Large intestine (tissue), 3 donors: ENCODE measurements around the gene ADGRF5. TPM values are rescaled to one million over a fixed set of nuclear protein-coding genes. Genes with fewer than 3 reads are reported as not detected.
A peak's percentile ranks its signal among the peaks of the same experiment; 100 is the strongest.

Source experiments
- DNase-seq, 2 donors: peaks; one replicate each; pipeline versions ENCODE4 v3.0.0 to v3.0.0-alpha.2; 2013
- H3K27ac ChIP-seq: one replicate; pipeline ENCODE4 v1.5.1; 2013; ENCODE audit warnings: low read length
- H3K27me3 ChIP-seq: 2 replicates; pipeline ENCODE4 v1.6.1; 2013; ENCODE audit warnings: low read length; ENCODE audit not compliant: control insufficient read depth, insufficient read depth
- H3K36me3 ChIP-seq: 2 replicates; pipeline ENCODE4 v1.6.1; 2013; ENCODE audit warnings: low read length; ENCODE audit not compliant: control insufficient read depth, insufficient read depth
- H3K4me1 ChIP-seq: one replicate; pipeline ENCODE4 v1.6.1; 2013; ENCODE audit warnings: low read length; ENCODE audit not compliant: control insufficient read depth, insufficient read depth
- H3K4me3 ChIP-seq: one replicate; pipeline ENCODE4 v1.5.1; 2013; ENCODE audit warnings: low read length
- H3K9me3 ChIP-seq: one replicate; pipeline ENCODE4 v1.6.1; 2013; ENCODE audit warnings: mild to moderate bottlenecking, low read depth, low read length, moderate library complexity; ENCODE audit not compliant: control insufficient read depth
- WGBS: methylation state at CpG from one replicate; pipeline ENCODE4 v1.1.5; 2013; ENCODE audit warnings: low lambda C conversion rate; ENCODE audit not compliant: insufficient coverage; 5-methylcytosine and 5-hydroxymethylcytosine counted together
- polyA plus RNA-seq: library from polyadenylated mRNA; unstranded; fragments of 120-200 nt; gene quantifications from one replicate; pipeline ENCODE4 v1.2.1, GENCODE V29; 2013

The ADGRF5 gene
- polyA plus RNA-seq, 1 donor, result 8.3 TPM

- no peaks in the 10 kb centered on the region for H3K9me3 ChIP-seq
Observed at GRCh38 chr6:46832816-46833215, 88.9 kb downstream of the ADGRF5 start.

GRCh38 chr6:46828939-46829338 is 92.8 kb downstream of the ADGRF5 start:
- DNase-seq, result peak in 1 of 2 donors; percentile 19
- H3K36me3 ChIP-seq, result peaks cover 62% of the 10 kb centered on the region
- no peak overlapping the region for H3K27ac ChIP-seq
- no peaks in the 10 kb centered on the region for H3K27me3 ChIP-seq
- H3K4me3 ChIP-seq, result no peak overlapping the region
- no CpG with 5 or more reads among the region's 2 CpGs for WGBS
- no peaks in the 10 kb centered on the region for H3K9me3 ChIP-seq
- H3K4me1 ChIP-seq, result peaks cover 14% of the 10 kb centered on the region

More at GRCh38 chr6:46832816-46833215, 88.9 kb downstream of the ADGRF5 start:
- H3K4me1 ChIP-seq, result peaks cover 7% of the 10 kb centered on the region
- no CpG with 5 or more reads among the region's 3 CpGs for WGBS
- no peak for DNase-seq
- H3K36me3 ChIP-seq, result peaks cover 71% of the 10 kb centered on the region
- H3K4me3 ChIP-seq, result no peak overlapping the region
- H3K27ac ChIP-seq, result no peak overlapping the region
- H3K27me3 ChIP-seq, result no peaks in the 10 kb centered on the region

GRCh38 chr6:46821458-46821881 is 100.3 kb downstream of the ADGRF5 start:
- Histone ChIP-seq H3K27ac (peak overlapping the region; percentile 65), H3K27me3 (no peaks in the 10 kb centered on the region), H3K36me3 (peaks cover 44% of the 10 kb centered on the region), H3K4me1 (peaks cover 45% of the 10 kb centered on the region), H3K4me3 (no peak overlapping the region), H3K9me3 (no peaks in the 10 kb centered on the region)
- peak; percentile 46 to 80 for DNase-seq
- 14% methylated on average over 1 of the region's 4 CpGs for WGBS

- Histone ChIP-seq H3K4me1 (peaks cover 46% of the 10 kb centered on the region), H3K36me3 (peaks cover 52% of the 10 kb centered on the region)
Observed at GRCh38 chr6:46819561-46819960, 102.2 kb downstream of the ADGRF5 start.

GRCh38 chr6:46816626-46817025 is 105.1 kb downstream of the ADGRF5 start:
- no peaks in the 10 kb centered on the region for H3K9me3 ChIP-seq
- DNase-seq, result peak in 1 of 2 donors; percentile 37
- H3K4me1 ChIP-seq, result peaks cover 32% of the 10 kb centered on the region
- no peak overlapping the region for H3K27ac ChIP-seq
- no peaks in the 10 kb centered on the region for H3K27me3 ChIP-seq
- peaks cover 54% of the 10 kb centered on the region for H3K36me3 ChIP-seq
- no CpG with 5 or more reads among the region's 1 CpG for WGBS
- no peak overlapping the region for H3K4me3 ChIP-seq

More at GRCh38 chr6:46819561-46819960, 102.2 kb downstream of the ADGRF5 start:
- no peaks in the 10 kb centered on the region for H3K9me3 ChIP-seq
- WGBS, result no CpG with 5 or more reads among the region's 7 CpGs
- no peak overlapping the region for H3K27ac ChIP-seq
- no peaks in the 10 kb centered on the region for H3K27me3 ChIP-seq
- no peak overlapping the region for H3K4me3 ChIP-seq
- DNase-seq, result no peak

GRCh38 chr6:46815130-46815529 is 106.6 kb downstream of the ADGRF5 start:
- Histone ChIP-seq H3K9me3 (no peaks in the 10 kb centered on the region), H3K27me3 (no peaks in the 10 kb centered on the region), H3K4me1 (peaks cover 20% of the 10 kb centered on the region), H3K27ac (no peak overlapping the region), H3K36me3 (peaks cover 56% of the 10 kb centered on the region), H3K4me3 (no peak overlapping the region)
- no CpG with 5 or more reads among the region's 4 CpGs for WGBS
- DNase-seq, result peak in 1 of 2 donors; percentile 27

GRCh38 chr6:46808806-46809205 is 112.9 kb downstream of the ADGRF5 start:
- no peak for DNase-seq
- no peaks in the 10 kb centered on the region for H3K27me3 ChIP-seq
- peaks cover 21% of the 10 kb centered on the region for H3K4me1 ChIP-seq
- no peak overlapping the region for H3K4me3 ChIP-seq
- no CpG with 5 or more reads among the region's 1 CpG for WGBS
- peak overlapping the region; percentile 84 for H3K27ac ChIP-seq
- peaks cover 20% of the 10 kb centered on the region for H3K36me3 ChIP-seq
- H3K9me3 ChIP-seq, result no peaks in the 10 kb centered on the region

Other genes with a start within 250 kb of the ADGRF5 start
- gene TDRD6, start 234.1 kb downstream of the ADGRF5 start, polyA plus RNA-seq, result 0.45 TPM
- gene PLA2G7, start 186.6 kb downstream of the ADGRF5 start, polyA plus RNA-seq, result 1.1 TPM
- not detected for gene ANKRD66, start 175.0 kb downstream of the ADGRF5 start, polyA plus RNA-seq
- 649 TPM for gene MEP1A, start 128.5 kb downstream of the ADGRF5 start, polyA plus RNA-seq
- gene ADGRF1, start 120.4 kb upstream of the ADGRF5 start, polyA plus RNA-seq, result 1.2 TPM